HUES64 (cell line): Measurements from ENCODE around the gene CDH26.
"Not testable (repeated sequence)": the region's sequence is repeated elsewhere in the genome, so short reads cannot be mapped to it uniquely, and the experiment has no call there.

Experiments
- H3K27ac ChIP-seq: 2 replicates; pipeline ENCODE4 v1.7.0; 2013; ENCODE audit warnings: low read depth, low read length, inconsistent platforms
- H3K27me3 ChIP-seq: 2 replicates; pipeline ENCODE4 v1.6.1; 2013; ENCODE audit warnings: mild to moderate bottlenecking, low read length; ENCODE audit not compliant: insufficient read depth
- H3K36me3 ChIP-seq: 2 replicates; pipeline ENCODE4 v1.6.1; 2013; ENCODE audit warnings: mild to moderate bottlenecking, low read length; ENCODE audit not compliant: insufficient read depth
- H3K4me1 ChIP-seq: 2 replicates; pipeline ENCODE4 v1.6.1; 2013; ENCODE audit warnings: mild to moderate bottlenecking, low read length, moderate library complexity; ENCODE audit not compliant: insufficient read depth
- H3K4me3 ChIP-seq: 2 replicates; pipeline ENCODE4 v1.5.1; 2013; ENCODE audit warnings: mild to moderate bottlenecking, low read length, moderate library complexity
- H3K9ac ChIP-seq: 2 replicates; pipeline ENCODE4 v1.6.1; 2013; ENCODE audit warnings: mild to moderate bottlenecking, low read depth, low read length
- H3K9me3 ChIP-seq: 2 replicates; pipeline ENCODE4 v1.6.1; 2013; ENCODE audit warnings: low read depth, low read length; ENCODE audit not compliant: insufficient read depth
- WGBS: fragments of 150-250, 120-280 bp; methylation state at CpG from one replicate; pipeline ENCODE4 v1.1.7; 2013; ENCODE audit warnings: missing lambda C conversion rate; 5-methylcytosine and 5-hydroxymethylcytosine counted together

CDH26 gene

DNA sequence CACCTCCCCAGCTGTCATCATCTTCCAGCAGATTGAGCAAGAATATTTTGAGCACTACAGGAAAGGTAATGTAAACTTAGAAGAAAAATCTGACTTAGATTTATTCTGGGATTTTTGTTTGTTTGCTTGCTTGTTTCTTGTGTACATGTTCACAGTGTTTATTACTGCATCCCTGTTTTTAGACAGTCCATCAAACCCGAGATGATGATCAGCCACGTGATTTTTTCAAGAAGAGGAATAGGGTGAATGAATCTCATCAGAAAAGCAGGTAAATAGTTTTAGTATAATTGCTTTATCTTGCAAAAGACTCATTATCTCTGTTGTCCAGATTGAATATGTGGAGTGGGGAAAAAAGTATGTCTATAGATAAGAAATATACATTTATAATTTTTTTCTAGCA, 16.0 kb upstream of the CDH26 start:
- Histone ChIP-seq H3K27me3 (peaks cover 26% of the 10 kb centered on the region), H3K9ac (no peak overlapping the region), H3K9me3 (peaks cover 6% of the 10 kb centered on the region; the same call in 1 of the 2 replicates), H3K36me3 (peaks cover 35% of the 10 kb centered on the region), H3K4me1 (peaks cover 23% of the 10 kb centered on the region), H3K27ac (no peak overlapping the region), H3K4me3 (no peak overlapping the region)
- WGBS: 98% methylated on average over 2 of the region's 2 CpGs

DNA sequence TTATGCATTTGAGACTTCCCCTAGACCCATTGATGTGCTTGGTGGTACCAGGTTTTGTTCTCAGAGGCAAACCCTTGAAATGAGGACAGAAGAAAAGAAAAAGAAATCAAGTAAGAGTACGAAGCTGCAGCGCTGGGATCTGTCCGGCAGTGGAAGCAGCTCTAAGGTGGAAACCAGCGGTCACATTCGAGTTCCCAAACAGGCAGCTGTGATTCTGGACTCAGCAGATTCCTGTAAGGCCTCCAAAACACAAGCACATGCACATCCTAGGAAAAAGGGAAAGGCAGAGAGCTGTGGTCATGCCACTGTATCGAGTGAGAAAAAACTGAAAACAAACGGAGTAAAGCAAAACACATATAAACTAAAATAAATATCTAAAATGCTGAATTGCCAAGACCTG, 13.5 kb upstream of the CDH26 start:
- H3K27me3 ChIP-seq: peaks cover 3% of the 10 kb centered on the region; the same call in 1 of the 2 replicates
- H3K4me1 ChIP-seq: peaks cover 23% of the 10 kb centered on the region
- no peak overlapping the region; the same call in 1 of the 2 replicates for H3K27ac ChIP-seq
- no peaks in the 10 kb centered on the region for H3K9me3 ChIP-seq
- 95% methylated on average over 5 of the region's 7 CpGs for WGBS
- no peak overlapping the region for H3K4me3 ChIP-seq
- H3K36me3 ChIP-seq: peaks cover 35% of the 10 kb centered on the region
- H3K9ac ChIP-seq: no peak overlapping the region

DNA sequence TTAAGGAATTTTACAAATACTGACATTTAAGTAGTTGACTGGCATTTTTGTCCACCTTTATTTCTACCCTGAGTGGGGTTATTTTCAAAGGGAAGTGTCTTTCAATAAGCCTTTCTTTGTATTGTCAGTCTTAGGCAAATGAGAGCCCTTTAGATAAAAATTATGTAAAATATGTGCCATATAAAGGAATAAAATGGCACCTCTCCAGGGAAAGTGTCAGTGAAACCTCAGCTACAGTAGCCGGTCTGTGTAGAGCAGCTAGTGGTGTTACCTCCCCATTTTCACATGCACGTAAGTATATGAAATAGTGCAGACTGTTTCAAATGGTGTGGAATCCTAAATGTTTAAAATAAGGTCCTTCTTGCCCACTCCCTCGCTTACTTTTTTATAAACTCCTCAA, 13.0 kb upstream of the CDH26 start:
- Histone ChIP-seq H3K4me1 (peaks cover 23% of the 10 kb centered on the region), H3K27me3 (no peaks in the 10 kb centered on the region), H3K27ac (peak overlapping the region; percentile 9; the same call in 1 of the 2 replicates), H3K36me3 (peaks cover 36% of the 10 kb centered on the region), H3K4me3 (no peak overlapping the region), H3K9me3 (no peaks in the 10 kb centered on the region), H3K9ac (no peak overlapping the region; the same call in 1 of the 2 replicates)
- 92% methylated on average over 2 of the region's 3 CpGs for WGBS

DNA sequence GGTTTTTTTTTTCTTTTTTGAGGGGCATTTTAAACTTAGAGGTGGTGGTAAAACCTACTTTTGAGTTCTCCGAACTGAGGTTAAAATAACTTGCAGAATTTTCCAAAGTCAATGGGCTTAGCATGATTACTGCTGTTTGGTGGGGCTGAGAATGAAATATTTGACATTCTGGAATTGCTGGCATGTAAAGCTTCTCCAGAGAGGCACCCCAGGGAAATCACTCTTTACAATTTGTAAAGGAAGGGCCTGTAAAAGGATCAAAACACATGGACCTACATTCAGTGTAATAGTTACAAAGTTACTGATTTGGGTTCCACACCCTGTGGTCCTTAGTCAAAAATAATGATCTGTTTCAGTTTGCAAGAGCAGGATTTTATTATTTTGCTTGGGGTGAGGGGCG, 12.5 kb upstream of the CDH26 start:
- no peaks in the 10 kb centered on the region for H3K27me3 ChIP-seq
- H3K9me3 ChIP-seq: no peaks in the 10 kb centered on the region
- peaks cover 23% of the 10 kb centered on the region for H3K4me1 ChIP-seq
- H3K27ac ChIP-seq: peak overlapping the region; percentile 9; the same call in 1 of the 2 replicates
- 84% methylated on average over 2 of the region's 2 CpGs for WGBS
- H3K9ac ChIP-seq: peak overlapping the region; percentile 30; the same call in 1 of the 2 replicates
- H3K36me3 ChIP-seq: peaks cover 37% of the 10 kb centered on the region
- no peak overlapping the region for H3K4me3 ChIP-seq

DNA sequence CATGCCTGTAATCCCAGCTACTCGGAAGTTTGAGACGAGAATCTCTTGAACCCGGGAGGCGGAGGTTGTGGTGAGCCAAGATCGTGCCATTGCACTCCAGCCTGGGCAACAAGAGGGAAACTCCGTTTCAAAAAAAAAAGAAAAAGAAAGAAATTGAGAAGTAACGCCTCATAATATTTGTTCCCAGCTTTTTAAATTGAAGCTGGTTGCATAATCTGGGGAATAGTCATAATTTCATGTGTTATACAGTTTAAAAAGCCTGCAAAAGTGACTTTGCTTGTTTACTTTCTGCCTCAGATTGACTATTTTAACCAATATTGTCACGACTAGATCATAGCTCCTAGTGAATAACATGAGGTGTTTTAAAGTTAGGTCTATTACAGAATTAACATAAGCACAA, 10.8 kb upstream of the CDH26 start:
- WGBS: 96% methylated on average over 7 of the region's 8 CpGs
- Histone ChIP-seq H3K27ac (no peak overlapping the region), H3K9me3 (no peaks in the 10 kb centered on the region), H3K27me3 (no peaks in the 10 kb centered on the region), H3K36me3 (peaks cover 33% of the 10 kb centered on the region), H3K9ac (no peak overlapping the region), H3K4me1 (peaks cover 13% of the 10 kb centered on the region), H3K4me3 (no peak overlapping the region)

DNA sequence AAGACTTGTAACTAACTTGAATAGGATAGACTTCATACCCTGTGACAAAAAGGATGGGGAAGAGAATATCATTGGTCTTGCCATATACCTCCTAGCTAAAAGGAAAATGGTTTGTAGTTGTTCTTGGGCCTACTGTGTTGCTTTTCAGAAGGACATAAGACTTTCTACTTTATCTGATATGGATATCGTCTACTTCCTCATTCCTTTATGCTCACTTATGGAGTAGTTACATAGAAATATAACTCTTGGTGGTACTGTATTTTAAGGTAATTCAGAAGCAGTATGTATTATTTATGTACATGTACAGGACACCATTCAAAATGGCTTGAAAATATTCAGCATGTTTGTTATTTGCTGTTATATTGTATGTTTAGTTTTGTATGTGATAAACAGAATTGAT, 10.0 kb upstream of the CDH26 start:
- WGBS: no CpG with 5 or more reads among the region's 1 CpG
- no peak overlapping the region for H3K27ac ChIP-seq
- peaks cover 25% of the 10 kb centered on the region for H3K36me3 ChIP-seq
- no peaks in the 10 kb centered on the region for H3K27me3 ChIP-seq
- H3K4me1 ChIP-seq: peaks cover 13% of the 10 kb centered on the region
- no peak overlapping the region for H3K4me3 ChIP-seq
- H3K9ac ChIP-seq: no peak overlapping the region
- H3K9me3 ChIP-seq: no peaks in the 10 kb centered on the region

DNA sequence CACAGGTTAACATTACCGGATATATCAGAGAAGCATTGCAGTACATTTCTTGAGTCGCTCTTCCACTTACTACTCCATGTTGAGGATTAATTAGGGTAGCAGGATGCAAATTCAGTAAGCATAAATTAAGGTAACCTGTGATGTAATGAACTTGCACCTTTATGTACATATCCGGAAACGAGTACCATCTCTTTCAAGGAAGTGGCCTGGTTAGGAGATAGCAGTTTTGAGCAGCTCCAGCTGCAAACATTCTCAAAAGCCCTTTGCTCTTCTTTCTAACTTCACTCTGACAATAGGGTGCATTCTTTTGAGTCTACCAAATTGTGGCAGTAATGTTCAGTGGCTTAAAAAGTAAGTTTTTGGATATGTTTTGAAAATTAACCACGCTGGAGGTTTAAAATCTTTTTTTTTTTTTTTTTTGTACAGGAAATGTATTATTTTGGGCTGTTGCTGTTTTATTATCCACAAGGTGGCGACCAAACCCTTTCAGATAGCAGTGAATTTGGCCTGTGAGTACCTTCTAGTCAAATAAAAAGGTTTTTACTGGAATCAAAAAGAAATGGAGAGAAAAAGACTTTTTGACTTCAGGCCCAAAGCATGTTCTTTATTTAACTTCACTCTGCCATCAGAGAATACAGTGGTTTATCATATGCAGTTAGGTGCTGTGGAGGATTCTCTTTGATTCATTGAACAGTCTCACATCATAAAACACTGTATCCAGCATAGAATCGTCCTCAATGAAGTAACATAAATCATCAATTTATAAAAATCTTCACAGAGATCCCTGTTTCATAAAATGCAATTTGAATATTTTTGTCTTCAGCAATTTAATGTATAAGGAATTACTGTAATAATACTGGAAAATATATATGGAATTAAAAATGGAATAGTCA, 9.1 kb upstream of the CDH26 start:
- Histone ChIP-seq H3K36me3 (peaks cover 16% of the 10 kb centered on the region), H3K9me3 (no peaks in the 10 kb centered on the region), H3K9ac (no peak overlapping the region), H3K4me1 (peaks cover 13% of the 10 kb centered on the region), H3K4me3 (no peak overlapping the region), H3K27ac (no peak overlapping the region), H3K27me3 (no peaks in the 10 kb centered on the region)
- WGBS: 78% methylated on average over 7 of the region's 7 CpGs

DNA sequence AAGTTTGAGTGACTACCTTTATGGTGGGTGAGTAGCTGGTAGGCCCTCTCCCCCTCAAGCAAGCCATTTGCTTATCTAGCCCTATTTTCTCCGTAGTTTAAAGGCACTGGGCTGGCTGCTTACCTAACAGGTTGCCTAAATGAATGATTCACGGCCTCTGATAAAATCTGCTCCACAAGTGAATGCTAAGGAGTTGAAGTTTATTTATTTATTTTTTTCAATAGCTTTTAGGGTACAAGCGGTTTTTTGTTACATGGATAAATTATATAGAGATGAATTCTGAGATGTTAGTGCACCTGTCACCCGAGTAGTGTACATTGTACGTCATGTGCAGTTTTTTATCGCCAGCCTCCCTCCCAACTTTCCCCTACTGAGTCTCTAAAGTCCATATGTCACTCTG, 8.3 kb upstream of the CDH26 start:
- Histone ChIP-seq H3K36me3 (peaks cover 8% of the 10 kb centered on the region), H3K9ac (no peak overlapping the region), H3K4me1 (peaks cover 13% of the 10 kb centered on the region), H3K4me3 (no peak overlapping the region), H3K27ac (no peak overlapping the region), H3K27me3 (no peaks in the 10 kb centered on the region), H3K9me3 (no peaks in the 10 kb centered on the region)
- 95% methylated on average over 6 of the region's 6 CpGs for WGBS

DNA sequence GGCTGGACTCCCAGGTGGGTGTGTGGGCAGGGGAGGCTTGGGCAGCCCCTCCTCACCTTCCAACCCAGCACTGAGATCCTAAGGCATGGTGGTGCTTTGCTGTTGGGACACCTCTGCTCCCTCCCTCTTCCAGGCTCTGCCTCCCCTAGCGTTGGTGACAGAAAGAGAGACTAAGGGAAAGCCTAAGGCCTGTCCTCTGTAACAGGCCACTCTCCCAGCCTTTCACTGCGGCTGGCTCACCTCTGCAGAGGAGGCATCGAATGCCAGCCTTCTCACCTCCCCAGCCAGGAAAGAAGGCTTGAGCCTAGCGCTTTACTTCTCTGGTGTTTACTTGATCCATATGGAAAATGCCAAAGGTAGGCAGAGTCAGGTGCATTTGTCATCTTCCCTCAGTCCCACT, 3.5 kb upstream of the CDH26 start:
- Histone ChIP-seq H3K27me3 (no peaks in the 10 kb centered on the region), H3K4me3 (no peak overlapping the region), H3K27ac (no peak overlapping the region), H3K36me3 (peaks cover 2% of the 10 kb centered on the region; the same call in 1 of the 2 replicates), H3K9me3 (no peaks in the 10 kb centered on the region), H3K4me1 (no peaks in the 10 kb centered on the region), H3K9ac (no peak overlapping the region)
- WGBS: 86% methylated on average over 4 of the region's 4 CpGs

DNA sequence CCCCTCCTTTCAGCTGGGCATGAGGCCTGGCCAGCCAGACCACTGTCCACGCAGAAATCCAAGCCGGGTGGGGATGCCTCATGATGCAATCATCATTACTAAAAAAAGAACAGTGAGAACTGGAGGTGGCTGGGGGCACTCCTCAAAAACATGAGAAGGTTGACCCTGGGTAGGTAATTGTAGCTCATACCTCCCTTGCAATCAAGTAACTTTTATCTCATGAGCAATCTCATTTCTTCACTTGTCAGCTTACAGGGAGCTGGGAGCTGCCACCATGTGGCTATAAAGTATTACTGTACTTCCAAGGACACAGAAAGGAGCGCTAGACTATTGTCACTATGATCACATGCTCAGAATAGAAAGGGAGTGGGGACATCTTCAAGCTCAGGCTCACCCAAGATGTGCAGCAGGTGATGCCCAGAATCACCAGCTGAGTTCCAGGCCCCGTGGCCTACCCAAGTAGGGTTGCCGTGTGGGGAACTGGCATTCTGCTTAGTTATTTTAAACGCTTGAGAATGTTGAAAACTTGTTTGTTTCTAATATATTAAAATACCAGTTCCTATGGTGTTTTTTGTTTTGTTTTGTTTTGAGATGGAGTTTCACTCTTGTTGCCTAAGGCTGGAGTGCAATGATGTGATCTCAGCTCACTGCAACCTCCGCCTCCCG, 3.0 kb upstream of the CDH26 start:
- no peak overlapping the region for H3K4me3 ChIP-seq
- WGBS: 92% methylated on average over 6 of the region's 8 CpGs
- H3K27me3 ChIP-seq: no peaks in the 10 kb centered on the region
- no peak overlapping the region for H3K9ac ChIP-seq
- H3K27ac ChIP-seq: no peak overlapping the region
- no peaks in the 10 kb centered on the region for H3K9me3 ChIP-seq
- no peaks in the 10 kb centered on the region for H3K4me1 ChIP-seq
- no peaks in the 10 kb centered on the region for H3K36me3 ChIP-seq

DNA sequence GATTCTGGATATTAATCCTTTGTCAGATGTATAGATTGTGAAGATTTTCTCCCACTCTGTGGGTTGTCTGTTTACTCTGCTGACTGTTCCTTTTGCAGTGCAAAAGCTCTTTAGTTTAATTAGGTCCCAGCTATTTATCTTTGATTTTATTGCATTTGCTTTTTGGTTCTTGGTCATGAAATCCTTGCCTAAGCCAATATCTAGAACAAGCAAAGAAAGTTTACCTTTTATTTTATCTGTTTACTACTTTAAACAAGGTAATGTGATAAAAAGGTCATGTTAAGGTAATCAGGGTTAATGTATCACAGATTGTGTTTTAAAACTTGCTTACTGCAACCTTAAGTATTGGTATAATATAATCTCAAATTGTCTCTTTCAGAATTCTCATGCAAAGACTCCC, 655 bp upstream of the CDH26 start:
- H3K9me3 ChIP-seq, H3K4me3 ChIP-seq, H3K4me1 ChIP-seq, H3K36me3 ChIP-seq, H3K9ac ChIP-seq, H3K27ac ChIP-seq, H3K27me3 ChIP-seq: not testable (repeated sequence)
